HUES48 (cell line): Measurements from ENCODE around the gene PKDREJ.
A peak's percentile ranks its signal among the peaks of the same experiment; 100 is the strongest.

Experiments used
- H3K27ac ChIP-seq: one replicate; pipeline ENCODE4 v1.7.0; 2013; ENCODE audit warnings: low read depth, low read length, inconsistent platforms
- H3K27me3 ChIP-seq: 2 replicates; pipeline ENCODE4 v1.6.1; 2013; ENCODE audit warnings: mild to moderate bottlenecking, low read length; ENCODE audit not compliant: control insufficient read depth, insufficient read depth
- H3K36me3 ChIP-seq: 2 replicates; pipeline ENCODE4 v1.6.1; 2013; ENCODE audit warnings: low read length; ENCODE audit not compliant: control insufficient read depth, insufficient read depth
- H3K4me1 ChIP-seq: 2 replicates; pipeline ENCODE4 v1.6.1; 2013; ENCODE audit warnings: mild to moderate bottlenecking, low read length; ENCODE audit not compliant: control insufficient read depth, insufficient read depth
- H3K4me3 ChIP-seq: 2 replicates; pipeline ENCODE4 v1.5.1; 2013; ENCODE audit warnings: mild to moderate bottlenecking, low read depth, low read length
- H3K9ac ChIP-seq: 2 replicates; pipeline ENCODE4 v1.6.1; 2013; ENCODE audit warnings: mild to moderate bottlenecking, low read depth, low read length, moderate library complexity
- H3K9me3 ChIP-seq: 2 replicates; pipeline ENCODE4 v1.6.1; 2013; ENCODE audit warnings: low read length; ENCODE audit not compliant: control insufficient read depth, insufficient read depth

PKDREJ gene

DNA sequence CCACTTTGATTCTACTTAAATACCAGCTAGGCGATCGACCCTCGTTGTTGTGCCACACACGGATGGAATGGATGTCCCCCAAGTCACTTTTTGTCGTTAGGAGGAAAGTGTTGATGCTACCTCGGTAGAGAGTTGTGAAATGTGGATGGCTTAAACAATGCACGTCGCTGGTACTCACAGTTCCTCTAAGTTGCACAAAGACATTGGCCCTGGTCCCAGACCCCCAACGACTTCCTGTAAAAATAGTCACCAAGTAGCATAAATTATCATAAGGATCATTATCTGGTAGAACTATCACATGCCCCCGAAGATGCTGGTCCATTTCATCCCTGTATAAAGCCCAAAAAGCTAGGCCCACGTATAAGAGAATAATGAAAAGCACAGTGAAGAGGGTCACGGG, 3.8 kb downstream of the PKDREJ start:
- H3K27me3 ChIP-seq: peaks cover 56% of the 10 kb centered on the region
- H3K4me1 ChIP-seq: no peaks in the 10 kb centered on the region
- no peaks in the 10 kb centered on the region for H3K36me3 ChIP-seq
- H3K9me3 ChIP-seq: peaks cover 7% of the 10 kb centered on the region; the same call in 1 of the 2 replicates
- H3K9ac ChIP-seq: no peak overlapping the region
- no peak overlapping the region for H3K4me3 ChIP-seq
- H3K27ac ChIP-seq: no peak overlapping the region

DNA sequence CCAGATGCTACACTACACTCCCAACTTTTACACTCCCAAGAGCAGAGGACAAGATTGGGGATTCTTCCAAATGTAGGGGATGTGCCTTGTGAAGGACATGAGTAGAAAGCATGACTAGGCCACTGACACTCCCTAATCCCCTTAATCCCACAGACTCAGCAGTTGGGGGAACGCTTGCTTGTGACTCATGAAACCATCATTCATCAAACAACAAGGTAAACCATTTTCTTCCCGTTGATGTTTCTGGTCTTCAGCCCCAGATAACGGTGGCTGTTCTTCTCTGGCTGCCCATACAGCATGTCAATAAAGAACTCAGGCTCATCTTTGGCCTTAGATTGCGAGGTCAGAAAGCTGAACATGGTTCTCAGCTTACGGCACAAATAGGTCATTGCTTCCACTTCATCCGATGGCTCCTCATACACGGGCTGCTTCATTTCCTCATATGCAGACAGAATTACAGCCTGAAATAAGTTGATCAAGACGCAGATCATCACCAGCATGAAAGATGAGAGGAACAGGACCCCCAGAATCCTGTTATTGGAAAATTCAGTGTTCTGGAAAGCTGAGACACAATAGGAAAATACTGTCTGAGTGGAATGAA, 6.7 kb downstream of the PKDREJ start:
- Histone ChIP-seq H3K36me3 (no peaks in the 10 kb centered on the region), H3K4me3 (no peak overlapping the region), H3K27me3 (peaks cover 28% of the 10 kb centered on the region), H3K4me1 (no peaks in the 10 kb centered on the region), H3K27ac (no peak overlapping the region), H3K9me3 (no peaks in the 10 kb centered on the region; the same call in 1 of the 2 replicates), H3K9ac (no peak overlapping the region)

DNA sequence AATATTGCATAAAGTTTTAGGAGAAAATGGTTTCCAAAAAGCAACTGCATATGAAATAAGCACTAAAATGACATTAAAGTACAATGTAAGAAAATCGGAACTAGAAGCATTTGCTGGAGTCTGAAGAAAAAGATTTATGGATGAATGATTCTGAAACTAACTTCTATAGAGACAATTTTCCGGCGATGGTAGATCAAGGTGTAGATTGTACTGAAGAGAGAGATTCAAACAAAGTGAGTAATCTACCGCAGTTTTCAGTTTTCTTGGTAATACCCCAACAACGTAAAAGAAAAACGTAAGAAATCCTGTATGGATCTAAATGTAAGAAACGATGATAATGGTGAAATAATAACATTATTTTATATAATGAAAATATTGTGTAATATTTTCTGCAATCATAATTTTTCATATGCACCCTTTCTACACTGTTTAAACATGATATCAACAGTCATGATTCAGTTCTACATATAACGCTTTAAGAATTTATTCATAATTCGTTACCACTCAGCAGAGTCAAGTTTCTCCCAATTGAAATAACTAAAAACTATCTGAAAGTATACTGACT, 11.2 kb downstream of the PKDREJ start:
- H3K9me3 ChIP-seq: no peaks in the 10 kb centered on the region
- no peak overlapping the region for H3K9ac ChIP-seq
- H3K36me3 ChIP-seq: no peaks in the 10 kb centered on the region
- no peak overlapping the region for H3K4me3 ChIP-seq
- peaks cover 8% of the 10 kb centered on the region for H3K27me3 ChIP-seq
- H3K27ac ChIP-seq: no peak overlapping the region
- no peaks in the 10 kb centered on the region; the same call in 1 of the 2 replicates for H3K4me1 ChIP-seq

DNA sequence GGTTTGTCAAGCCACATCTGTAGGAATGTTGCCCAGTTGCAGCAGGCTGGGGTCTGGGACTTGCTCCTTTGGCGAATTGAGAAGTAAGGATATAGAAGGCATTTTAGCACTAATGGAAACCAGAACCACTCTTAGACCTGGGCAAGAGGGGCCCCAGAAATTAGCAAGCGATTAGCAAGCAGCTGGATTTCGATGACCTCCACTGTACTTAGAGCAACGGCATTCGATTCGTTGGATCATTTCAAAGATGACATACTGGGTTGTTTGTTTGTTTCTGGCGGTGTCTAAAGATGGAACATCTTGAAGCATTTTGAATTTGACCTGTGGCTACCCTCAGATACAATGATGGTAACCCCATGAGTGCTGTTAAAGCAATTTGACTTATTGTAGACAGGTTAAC, 11.9 kb downstream of the PKDREJ start:
- Histone ChIP-seq H3K4me3 (peak overlapping the region; percentile 86; the same call in 1 of the 2 replicates), H3K27ac (no peak overlapping the region), H3K4me1 (no peaks in the 10 kb centered on the region; the same call in 1 of the 2 replicates), H3K9ac (no peak overlapping the region), H3K36me3 (no peaks in the 10 kb centered on the region), H3K9me3 (no peaks in the 10 kb centered on the region), H3K27me3 (peaks cover 8% of the 10 kb centered on the region)

DNA sequence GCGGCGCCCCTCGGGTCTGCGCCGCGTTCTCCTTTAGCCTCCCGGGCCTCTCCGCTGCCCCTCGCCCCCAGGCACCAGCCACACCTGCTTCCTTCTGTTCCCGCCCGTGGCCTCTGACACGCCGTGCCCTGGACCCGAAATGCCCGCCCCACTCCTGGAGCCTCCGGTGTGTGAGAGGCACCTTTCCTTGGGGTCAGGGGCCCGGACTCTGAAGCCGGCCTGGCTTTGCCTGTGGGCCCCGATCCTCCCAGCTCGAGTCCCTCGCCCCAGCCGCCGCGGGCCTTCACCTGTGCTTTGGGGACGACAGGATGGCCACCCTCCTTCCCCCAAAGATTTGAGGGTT, 12.4 kb downstream of the PKDREJ start:
- H3K9me3 ChIP-seq: no peaks in the 10 kb centered on the region
- peak overlapping the region; percentile 86 for H3K4me3 ChIP-seq
- H3K9ac ChIP-seq: no peak overlapping the region
- H3K27me3 ChIP-seq: peaks cover 8% of the 10 kb centered on the region
- no peaks in the 10 kb centered on the region; the same call in 1 of the 2 replicates for H3K4me1 ChIP-seq
- H3K27ac ChIP-seq: peak overlapping the region; percentile 18
- H3K36me3 ChIP-seq: no peaks in the 10 kb centered on the region

DNA sequence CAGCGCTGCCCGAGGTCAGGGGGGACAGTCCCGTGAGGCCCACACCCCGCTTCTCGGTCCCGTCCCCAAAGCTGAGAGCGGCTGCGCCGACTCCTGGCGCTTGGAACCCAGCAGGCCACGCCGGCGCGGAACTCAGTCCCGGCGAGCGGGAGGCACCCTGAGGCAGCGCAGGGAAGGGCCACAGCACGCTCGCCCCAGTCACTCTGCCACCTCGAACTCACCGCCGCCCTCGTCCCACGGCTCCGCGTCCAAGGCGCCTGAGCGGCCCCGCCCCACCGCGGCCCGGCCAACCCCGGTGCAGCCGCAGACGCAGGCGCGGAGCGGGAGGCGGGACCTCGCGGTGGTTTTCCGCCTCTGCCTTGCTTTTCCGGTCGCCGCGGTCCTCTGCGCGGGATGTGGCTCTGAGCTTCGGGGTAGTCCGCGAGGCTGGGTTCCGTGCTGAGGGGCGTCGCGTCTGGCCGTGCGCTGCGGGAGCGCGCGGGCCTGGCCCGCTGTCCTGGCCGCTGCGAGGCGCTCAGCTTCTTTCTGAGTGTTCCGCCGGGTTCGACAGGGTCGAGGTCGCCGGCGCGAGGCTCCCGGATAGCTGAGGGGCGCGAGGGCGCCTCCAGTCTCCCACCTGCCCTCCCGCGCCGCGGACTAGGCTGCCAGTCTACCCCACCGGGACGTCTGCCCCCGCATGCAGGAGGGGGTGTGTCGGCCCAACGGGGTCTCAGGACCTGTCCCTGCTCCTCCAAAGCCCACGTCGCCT, 12.9 kb downstream of the PKDREJ start, which contains the start of gene CDPF1:
Gene CDPF1, minus strand, starts transcription at position 259 of the 748 bp plus-strand sequence. CDS start 2,009 bp downstream, outside the sequence.
- Histone ChIP-seq H3K4me3 (peak within 1 kb of the TSS; percentile 86), H3K27ac (peak within 1 kb of the TSS; percentile 47), H3K9me3 (no peaks in the 10 kb centered on the region), H3K9ac (no peak within 1 kb of the TSS; the same call in 1 of the 2 replicates), H3K4me1 (no peaks in the 10 kb centered on the region; the same call in 1 of the 2 replicates), H3K27me3 (peaks cover 8% of the 10 kb centered on the region), H3K36me3 (no peaks in the 10 kb centered on the region)

DNA sequence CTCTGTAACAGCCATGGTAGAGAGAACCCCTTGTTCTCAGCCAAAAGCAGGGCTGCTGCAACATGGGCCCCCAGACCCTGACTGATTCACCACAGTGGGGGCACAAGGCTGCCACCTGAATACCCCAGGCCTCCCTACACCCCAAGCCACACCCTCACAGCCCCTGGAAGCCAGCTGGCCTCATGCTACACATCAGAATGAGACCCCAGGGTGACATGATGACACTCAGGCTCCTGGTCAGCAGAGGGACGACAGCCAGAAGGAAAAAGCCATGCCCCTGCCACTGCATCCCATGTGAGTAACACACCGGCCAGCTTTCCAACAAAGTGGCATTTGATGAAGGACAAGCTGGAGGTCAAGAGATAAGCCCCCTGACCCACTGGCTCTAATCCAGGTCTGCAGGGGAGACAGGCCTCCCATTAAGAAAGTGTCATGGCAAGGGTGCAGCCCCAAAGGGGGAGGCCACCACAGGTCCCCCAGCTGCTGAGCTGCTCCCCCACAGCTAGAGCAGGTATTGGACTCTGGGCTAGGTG, 15.6 kb downstream of the PKDREJ start:
- H3K27me3 ChIP-seq: peaks cover 8% of the 10 kb centered on the region
- no peak overlapping the region for H3K4me3 ChIP-seq
- H3K9ac ChIP-seq: no peak overlapping the region
- no peak overlapping the region for H3K27ac ChIP-seq
- peaks cover 10% of the 10 kb centered on the region for H3K36me3 ChIP-seq
- H3K9me3 ChIP-seq: no peaks in the 10 kb centered on the region
- no peaks in the 10 kb centered on the region; the same call in 1 of the 2 replicates for H3K4me1 ChIP-seq

DNA sequence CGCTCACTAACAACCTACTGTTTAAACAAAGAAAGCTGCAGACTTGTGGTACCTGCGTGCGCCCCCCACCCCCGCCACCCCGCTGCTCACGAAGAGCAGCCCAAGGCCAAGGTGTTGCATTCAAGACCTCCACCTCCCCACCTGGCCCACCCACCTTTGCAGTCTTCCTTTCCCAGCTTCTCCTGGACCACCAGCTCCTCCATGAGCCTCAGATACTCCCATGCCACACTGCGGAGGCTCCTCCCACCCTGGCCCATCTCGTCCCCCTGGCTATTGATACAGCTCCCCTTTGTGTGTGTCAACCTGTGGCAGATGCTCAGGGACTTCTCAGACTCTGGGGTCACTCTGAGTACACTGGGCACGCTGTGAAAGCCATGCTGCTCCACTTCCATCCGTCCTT, 17.0 kb downstream of the PKDREJ start:
- H3K9me3 ChIP-seq: no peaks in the 10 kb centered on the region
- H3K27ac ChIP-seq: no peak overlapping the region
- peaks cover 4% of the 10 kb centered on the region for H3K27me3 ChIP-seq
- H3K36me3 ChIP-seq: peaks cover 10% of the 10 kb centered on the region
- no peak overlapping the region for H3K4me3 ChIP-seq
- no peaks in the 10 kb centered on the region; the same call in 1 of the 2 replicates for H3K4me1 ChIP-seq
- H3K9ac ChIP-seq: no peak overlapping the region

DNA sequence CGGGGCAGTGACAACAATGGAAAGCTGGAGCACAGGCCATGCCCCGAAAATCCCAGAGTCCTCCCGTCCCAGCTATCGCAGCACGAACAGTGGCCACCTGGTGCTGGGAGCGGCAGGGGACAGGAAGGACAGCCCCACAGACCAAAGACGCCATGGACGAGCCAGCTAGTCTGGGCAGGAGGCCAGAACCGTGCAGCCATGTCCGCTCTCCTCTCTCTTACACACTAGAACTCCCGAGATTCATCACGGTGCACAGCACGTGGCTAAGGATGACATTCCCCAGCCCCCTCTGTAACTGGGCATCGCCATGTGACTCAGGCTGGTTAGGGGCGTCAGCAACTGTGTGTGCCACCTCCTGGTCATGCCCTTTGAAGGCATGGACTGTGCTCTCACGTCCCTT, 17.6 kb downstream of the PKDREJ start:
- no peaks in the 10 kb centered on the region for H3K27me3 ChIP-seq
- H3K9ac ChIP-seq: no peak overlapping the region
- H3K9me3 ChIP-seq: no peaks in the 10 kb centered on the region
- no peak overlapping the region for H3K27ac ChIP-seq
- H3K36me3 ChIP-seq: peaks cover 10% of the 10 kb centered on the region
- H3K4me3 ChIP-seq: no peak overlapping the region
- H3K4me1 ChIP-seq: no peaks in the 10 kb centered on the region; the same call in 1 of the 2 replicates

DNA sequence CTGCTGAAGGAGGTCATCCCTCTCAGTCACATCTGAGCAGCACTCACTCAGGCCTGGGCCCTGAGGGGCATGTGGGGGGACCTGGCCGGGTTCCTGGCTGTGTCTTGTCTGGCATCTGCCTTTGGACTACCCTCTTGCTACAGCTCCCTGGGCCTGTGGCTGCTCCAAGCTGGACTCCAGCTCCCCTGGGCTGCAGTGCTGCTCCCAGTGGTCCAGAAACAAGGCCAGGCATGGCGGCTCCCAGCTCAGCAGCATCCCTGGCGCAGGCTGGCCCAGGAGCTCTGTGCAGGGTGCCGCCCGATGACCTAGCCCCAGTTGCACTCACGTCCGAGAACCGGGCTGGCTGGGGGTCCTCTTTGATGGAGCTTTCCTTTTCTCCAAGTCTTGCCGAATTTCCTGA, 18.4 kb downstream of the PKDREJ start:
- H3K4me1 ChIP-seq: no peaks in the 10 kb centered on the region
- H3K36me3 ChIP-seq: peaks cover 10% of the 10 kb centered on the region
- no peak overlapping the region for H3K27ac ChIP-seq
- no peak overlapping the region for H3K9ac ChIP-seq
- H3K27me3 ChIP-seq: no peaks in the 10 kb centered on the region
- H3K4me3 ChIP-seq: no peak overlapping the region
- no peaks in the 10 kb centered on the region for H3K9me3 ChIP-seq

DNA sequence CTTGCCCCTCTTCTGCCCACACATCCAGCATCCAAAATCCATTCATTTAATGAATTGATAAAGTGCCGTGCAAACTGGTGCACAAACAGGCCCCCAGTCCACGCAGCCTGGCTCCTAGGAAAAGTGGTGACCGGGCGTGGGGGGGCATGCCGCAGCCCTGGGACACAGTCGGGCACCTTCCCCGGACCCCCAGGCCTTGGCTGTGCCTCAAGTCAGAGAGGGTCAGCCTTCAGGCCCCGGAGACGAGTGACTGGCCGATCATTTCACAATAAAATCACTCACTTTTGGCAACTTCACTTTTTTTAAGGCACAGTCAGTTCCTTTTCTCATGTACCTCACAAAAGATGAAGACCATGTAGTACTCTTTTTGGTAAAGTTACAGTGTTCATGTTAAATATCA, 21.1 kb downstream of the PKDREJ start:
- H3K9me3 ChIP-seq: no peaks in the 10 kb centered on the region
- no peaks in the 10 kb centered on the region for H3K27me3 ChIP-seq
- H3K4me1 ChIP-seq: no peaks in the 10 kb centered on the region
- no peak overlapping the region for H3K4me3 ChIP-seq
- peaks cover 10% of the 10 kb centered on the region for H3K36me3 ChIP-seq
- H3K27ac ChIP-seq: no peak overlapping the region
- H3K9ac ChIP-seq: no peak overlapping the region
